ENCODE measurements around the gene TNFSF9.
A peak's percentile ranks its signal among the peaks of the same experiment; 100 is the strongest.

The TNFSF9 gene

DNA sequence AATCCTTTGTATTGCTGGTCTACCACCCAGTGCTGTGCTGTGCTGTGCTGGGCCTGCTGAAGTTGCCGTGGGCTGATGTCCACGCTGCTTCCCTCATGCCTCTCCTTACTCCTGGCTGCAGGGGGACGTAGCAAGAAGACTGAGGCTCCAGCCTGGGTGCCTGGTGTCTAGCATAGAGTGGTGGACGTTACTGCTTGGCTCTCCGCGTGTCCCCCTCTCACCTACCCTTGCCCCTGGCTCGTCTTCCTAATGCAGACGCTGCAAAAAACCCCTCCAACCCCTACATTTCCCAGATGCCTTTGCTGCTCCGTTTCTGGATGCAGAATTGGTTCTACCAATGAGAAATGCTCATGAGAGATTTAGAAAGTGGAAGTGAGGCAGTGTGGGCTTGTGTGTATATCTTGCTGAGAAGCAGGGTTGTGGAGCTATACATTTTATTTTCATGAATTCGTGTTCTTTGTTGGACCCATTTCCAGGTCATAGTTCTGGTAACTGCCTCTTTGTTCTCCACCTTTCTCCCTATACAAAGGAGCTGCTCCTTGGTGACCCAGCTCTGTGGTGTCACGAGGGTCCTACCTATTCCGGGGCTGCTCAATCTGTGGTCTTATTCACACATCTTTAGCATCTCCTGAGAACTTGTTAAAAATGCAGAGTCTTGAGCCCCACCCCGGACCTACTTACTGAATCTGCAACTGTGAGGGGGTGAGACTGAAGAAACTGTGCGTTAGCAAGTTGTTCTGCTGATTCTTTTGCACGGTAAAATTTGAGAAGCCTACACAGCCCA is 41.4 kb upstream of the TNFSF9 start:
- peaks cover 0 to 9% (median 3%) of the 10 kb centered on the region in 5 experiments for H3K9me3 ChIP-seq (ENCODE audit: control extremely low read depth in 1 of 5, control insufficient read depth in 4 of 5, insufficient read depth in 2 of 5, low read depth in 1 of 5, low read length in 4 of 5)
- H3K27ac ChIP-seq (ENCODE audit: insufficient read depth in 1 of 2, low read depth in 1 of 2, low read length in 2 of 2, poor library complexity in 1 of 2, severe bottlenecking in 2 of 2): no peak overlapping the region
- H3K36me3 ChIP-seq (ENCODE audit: control insufficient read depth in 4 of 4, insufficient read depth in 4 of 4, low read length in 3 of 4): no peaks in the 10 kb centered on the region
- POLR2A ChIA-PET: no interaction called here
- peak overlapping the region in 2 of 7 experiments; percentile 7 to 17 for H3K4me3 ChIP-seq (ENCODE audit: control insufficient read depth in 1 of 7, extremely low read depth in 1 of 7, insufficient read depth in 4 of 7, low read depth in 2 of 7, low read length in 6 of 7)
- no peak for DNase-seq
- CTCF ChIA-PET: no interaction called here
- no peaks in the 10 kb centered on the region for H3K4me1 ChIP-seq (ENCODE audit: control extremely low read depth in 1 of 4, control insufficient read depth in 4 of 4, insufficient read depth in 4 of 4, low read length in 3 of 4)
- H3K27me3 ChIP-seq (replicated peaks in 2 of 5; ENCODE audit: control insufficient read depth in 4 of 5, insufficient read depth in 5 of 5, low read length in 4 of 5): no peaks in the 10 kb centered on the region
- 72% methylated on average over 7 of the region's 15 CpGs for WGBS (ENCODE audit: insufficient coverage)

- Histone ChIP-seq H3K4me1 (ENCODE audit: control extremely low read depth in 1 of 4, control insufficient read depth in 4 of 4, insufficient read depth in 4 of 4, low read length in 3 of 4) (no peaks in the 10 kb centered on the region), H3K9me3 (ENCODE audit: control extremely low read depth in 1 of 5, control insufficient read depth in 4 of 5, insufficient read depth in 2 of 5, low read depth in 1 of 5, low read length in 4 of 5) (peaks cover 0 to 9% (median 3%) of the 10 kb centered on the region in 5 experiments), H3K27me3 (replicated peaks in 2 of 5; ENCODE audit: control insufficient read depth in 4 of 5, insufficient read depth in 5 of 5, low read length in 4 of 5) (no peaks in the 10 kb centered on the region), H3K36me3 (ENCODE audit: control insufficient read depth in 4 of 4, insufficient read depth in 4 of 4, low read length in 3 of 4) (peaks cover 0 to 3% (median 0%) of the 10 kb centered on the region in 4 experiments), H3K27ac (ENCODE audit: insufficient read depth in 1 of 2, low read depth in 1 of 2, low read length in 2 of 2, poor library complexity in 1 of 2, severe bottlenecking in 2 of 2) (no peak overlapping the region), H3K4me3 (ENCODE audit: control insufficient read depth in 1 of 7, extremely low read depth in 1 of 7, insufficient read depth in 4 of 7, low read depth in 2 of 7, low read length in 6 of 7) (no peak overlapping the region)
- 83% methylated on average over 2 of the region's 2 CpGs for WGBS (ENCODE audit: insufficient coverage)
- ChIA-PET CTCF (interaction anchor here (1.2 kb wide), 1 partner anchor 8 kb away, joined by 3 read pairs; no protein-coding TSS in a partner anchor), POLR2A (no interaction called here)
- DNase-seq: no peak
Measured at GRCh38 chr19:6490134-6490533, 40.7 kb upstream of the TNFSF9 start.

DNA sequence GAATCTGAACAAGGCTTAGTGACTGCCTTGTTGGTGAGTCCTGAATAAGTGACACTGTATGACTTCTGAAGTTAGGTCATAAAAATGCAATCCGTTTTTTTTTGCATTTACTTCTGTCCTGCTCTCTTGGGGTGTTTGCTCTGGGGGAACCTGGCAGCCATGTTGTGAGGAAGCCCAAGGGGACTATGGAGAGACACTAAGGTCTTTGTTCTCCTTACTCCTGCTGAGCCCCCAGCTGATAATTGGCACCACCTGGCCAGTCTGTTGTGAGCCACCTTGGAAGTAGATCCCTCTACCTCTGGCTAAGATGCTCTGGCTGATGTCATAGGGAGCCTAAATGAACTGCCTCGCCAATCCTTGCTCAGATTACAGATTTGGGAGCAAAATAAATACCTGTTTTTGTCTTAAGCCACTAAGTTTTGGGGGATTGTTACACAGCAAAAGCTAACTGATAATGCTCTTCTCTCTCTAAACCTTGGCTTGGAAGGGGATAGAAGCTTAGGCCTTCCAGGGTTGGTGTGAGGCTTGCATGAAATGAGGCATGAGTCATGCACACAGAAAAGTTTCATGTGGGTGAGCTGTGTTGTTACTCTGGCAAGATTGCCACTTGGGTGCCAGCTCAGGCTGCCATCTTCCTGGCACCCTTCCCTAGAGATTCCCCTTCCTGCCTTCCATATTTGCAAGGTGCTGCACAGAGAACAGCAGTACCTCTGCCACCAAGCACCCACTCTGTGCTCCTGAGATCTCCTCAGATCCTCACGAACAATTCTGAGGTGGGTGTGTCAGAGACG is 38.8 kb upstream of the TNFSF9 start:
- H3K27me3 ChIP-seq (replicated peaks in 2 of 5; ENCODE audit: control insufficient read depth in 4 of 5, insufficient read depth in 5 of 5, low read length in 4 of 5): no peaks in the 10 kb centered on the region
- no peak overlapping the region for H3K27ac ChIP-seq (ENCODE audit: insufficient read depth in 1 of 2, low read depth in 1 of 2, low read length in 2 of 2, poor library complexity in 1 of 2, severe bottlenecking in 2 of 2)
- no peak for DNase-seq
- no peak overlapping the region for H3K4me3 ChIP-seq (ENCODE audit: control insufficient read depth in 1 of 7, extremely low read depth in 1 of 7, insufficient read depth in 4 of 7, low read depth in 2 of 7, low read length in 6 of 7)
- peaks cover 0 to 9% (median 3%) of the 10 kb centered on the region in 5 experiments for H3K9me3 ChIP-seq (ENCODE audit: control extremely low read depth in 1 of 5, control insufficient read depth in 4 of 5, insufficient read depth in 2 of 5, low read depth in 1 of 5, low read length in 4 of 5)
- no peaks in the 10 kb centered on the region for H3K4me1 ChIP-seq (ENCODE audit: control extremely low read depth in 1 of 4, control insufficient read depth in 4 of 4, insufficient read depth in 4 of 4, low read length in 3 of 4)
- CTCF ChIA-PET: interaction anchor here (0.6 to 1.0 kb wide), 2 partner anchors 9 to 10 kb away, joined by 3 to 4 read pairs; partner anchors contain the start of gene DENND1C
- POLR2A ChIA-PET: no interaction called here
- peaks cover 0 to 8% (median 2%) of the 10 kb centered on the region in 4 experiments for H3K36me3 ChIP-seq (ENCODE audit: control insufficient read depth in 4 of 4, insufficient read depth in 4 of 4, low read length in 3 of 4)
- WGBS (ENCODE audit: insufficient coverage): 97% methylated on average over 3 of the region's 4 CpGs

DNA sequence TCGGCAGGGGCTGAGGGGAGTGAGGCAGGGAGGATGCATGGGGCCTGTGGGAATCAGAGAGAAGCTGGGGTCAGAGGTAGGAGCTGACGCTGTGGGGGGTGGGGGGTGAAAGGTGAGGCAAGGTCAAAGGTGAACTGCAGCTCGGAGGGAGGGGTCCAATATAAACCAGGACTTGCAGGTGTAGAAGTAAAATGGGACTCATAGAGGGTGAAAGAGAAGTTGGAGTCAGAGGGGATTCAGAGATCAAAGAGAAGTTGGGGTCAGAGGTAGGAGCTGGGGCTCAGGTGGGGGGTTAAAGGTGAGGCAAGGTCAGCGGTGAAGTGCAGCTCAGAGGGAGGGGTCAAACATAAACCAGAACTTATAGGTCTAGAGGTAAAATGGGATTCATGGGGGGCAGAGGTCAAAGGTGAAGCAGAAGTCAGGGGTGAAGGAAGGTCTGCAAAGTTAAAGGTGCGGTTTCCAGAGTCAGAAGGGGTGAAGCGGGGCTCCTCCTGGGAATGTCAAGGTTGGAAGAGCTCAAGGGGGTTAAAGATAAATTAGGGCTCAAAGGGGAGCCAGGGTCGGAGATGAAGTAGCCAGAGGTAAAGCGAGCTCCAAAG is 36.3 kb upstream of the TNFSF9 start:
- Histone ChIP-seq H3K4me1 (ENCODE audit: control extremely low read depth in 1 of 4, control insufficient read depth in 4 of 4, insufficient read depth in 4 of 4, low read length in 3 of 4) (no peaks in the 10 kb centered on the region), H3K4me3 (ENCODE audit: control insufficient read depth in 1 of 7, extremely low read depth in 1 of 7, insufficient read depth in 4 of 7, low read depth in 2 of 7, low read length in 6 of 7) (no peak overlapping the region), H3K36me3 (ENCODE audit: control insufficient read depth in 4 of 4, insufficient read depth in 4 of 4, low read length in 3 of 4) (peaks cover 0 to 8% (median 2%) of the 10 kb centered on the region in 4 experiments), H3K9me3 (ENCODE audit: control extremely low read depth in 1 of 5, control insufficient read depth in 4 of 5, insufficient read depth in 2 of 5, low read depth in 1 of 5, low read length in 4 of 5) (peaks cover 0 to 9% (median 3%) of the 10 kb centered on the region in 5 experiments), H3K27ac (ENCODE audit: insufficient read depth in 1 of 2, low read depth in 1 of 2, low read length in 2 of 2, poor library complexity in 1 of 2, severe bottlenecking in 2 of 2) (no peak overlapping the region), H3K27me3 (replicated peaks in 2 of 5; ENCODE audit: control insufficient read depth in 4 of 5, insufficient read depth in 5 of 5, low read length in 4 of 5) (no peaks in the 10 kb centered on the region)
- POLR2A ChIA-PET: no interaction called here
- DNase-seq: no peak
- CTCF ChIA-PET: interaction anchor here (0.8 kb wide), 1 partner anchor 13 kb away, joined by 3 read pairs; the partner anchor contains the start of gene DENND1C
- 97% methylated on average over 7 of the region's 8 CpGs for WGBS (ENCODE audit: insufficient coverage)

GRCh38 chr19:6495947-6496346 is 34.9 kb upstream of the TNFSF9 start:
- Histone ChIP-seq H3K9me3 (ENCODE audit: control extremely low read depth in 1 of 5, control insufficient read depth in 4 of 5, insufficient read depth in 2 of 5, low read depth in 1 of 5, low read length in 4 of 5) (peaks cover 0 to 9% (median 3%) of the 10 kb centered on the region in 5 experiments), H3K27ac (ENCODE audit: insufficient read depth in 1 of 2, low read depth in 1 of 2, low read length in 2 of 2, poor library complexity in 1 of 2, severe bottlenecking in 2 of 2) (no peak overlapping the region), H3K36me3 (ENCODE audit: control insufficient read depth in 4 of 4, insufficient read depth in 4 of 4, low read length in 3 of 4) (peaks cover 0 to 8% (median 2%) of the 10 kb centered on the region in 4 experiments), H3K4me3 (ENCODE audit: control insufficient read depth in 1 of 7, extremely low read depth in 1 of 7, insufficient read depth in 4 of 7, low read depth in 2 of 7, low read length in 6 of 7) (no peak overlapping the region), H3K4me1 (ENCODE audit: control extremely low read depth in 1 of 4, control insufficient read depth in 4 of 4, insufficient read depth in 4 of 4, low read length in 3 of 4) (peaks cover 0 to under 1% (median under 1%) of the 10 kb centered on the region in 4 experiments), H3K27me3 (replicated peaks in 2 of 5; ENCODE audit: control insufficient read depth in 4 of 5, insufficient read depth in 5 of 5, low read length in 4 of 5) (no peaks in the 10 kb centered on the region)
- CTCF ChIA-PET: interaction anchor here (0.7 kb wide), 1 partner anchor 14 kb away, joined by 3 read pairs; the partner anchor contains the start of gene DENND1C
- WGBS (ENCODE audit: insufficient coverage): 99% methylated on average over 16 of the region's 19 CpGs
- DNase-seq: no peak
- POLR2A ChIA-PET: no interaction called here

- Histone ChIP-seq H3K27ac (ENCODE audit: insufficient read depth in 1 of 2, low read depth in 1 of 2, low read length in 2 of 2, poor library complexity in 1 of 2, severe bottlenecking in 2 of 2) (no peak overlapping the region), H3K36me3 (ENCODE audit: control insufficient read depth in 4 of 4, insufficient read depth in 4 of 4, low read length in 3 of 4) (peaks cover 0 to 8% (median 2%) of the 10 kb centered on the region in 4 experiments), H3K4me3 (ENCODE audit: control insufficient read depth in 1 of 7, extremely low read depth in 1 of 7, insufficient read depth in 4 of 7, low read depth in 2 of 7, low read length in 6 of 7) (no peak overlapping the region), H3K4me1 (ENCODE audit: control extremely low read depth in 1 of 4, control insufficient read depth in 4 of 4, insufficient read depth in 4 of 4, low read length in 3 of 4) (peaks cover 0 to 20% (median 16%) of the 10 kb centered on the region in 4 experiments), H3K27me3 (replicated peaks in 2 of 5; ENCODE audit: control insufficient read depth in 4 of 5, insufficient read depth in 5 of 5, low read length in 4 of 5) (peaks cover 0 to 3% (median 0%) of the 10 kb centered on the region in 5 experiments), H3K9me3 (ENCODE audit: control extremely low read depth in 1 of 5, control insufficient read depth in 4 of 5, insufficient read depth in 2 of 5, low read depth in 1 of 5, low read length in 4 of 5) (no peaks in the 10 kb centered on the region)
- ChIA-PET CTCF (interaction anchor here (1.2 to 1.8 kb wide), 2 partner anchors 9 to 17 kb away, joined by 3 to 5 read pairs; partner anchors contain the start of gene DENND1C), POLR2A (no interaction called here)
- 89% methylated on average over 7 of the region's 7 CpGs for WGBS (ENCODE audit: insufficient coverage)
- DNase-seq: no peak
Measured at GRCh38 chr19:6498294-6499036, 32.4 kb upstream of the TNFSF9 start.

All from common myeloid progenitor, CD34-positive (primary cell).